Natural killer cell (primary cell): ENCODE measurements around the gene NRIP3. TPM values are rescaled to one million over a fixed set of nuclear protein-coding genes. Genes with fewer than 3 reads are reported as not detected.

Experiments used
- ATAC-seq, 3 donors: fragments of 150-1000 bp in 2 of 3; fragments of 200-7000 bp in 1 of 3; cut with Tn5 transposase; 1 replicate in 1 of 3; 2 replicates in 2 of 3; pipeline ENCODE4 v1.10.0; 2021; ENCODE audit warnings: mild to moderate bottlenecking in 2 of 3, moderate library complexity in 2 of 3
- DNase-seq, 2 donors: peaks; one replicate each; pipeline versions ENCODE4 v3.0.0 to v3.0.0-alpha.2; 2013 to 2021; ENCODE audit warnings: mixed read lengths in 1 of 2
- H3K27ac ChIP-seq: one replicate; pipeline ENCODE4 v1.5.1; 2013; ENCODE audit warnings: mild to moderate bottlenecking, low read length
- H3K27me3 ChIP-seq: one replicate; pipeline ENCODE4 v1.6.1; 2013; ENCODE audit warnings: low read length; ENCODE audit not compliant: control insufficient read depth, insufficient read depth
- H3K36me3 ChIP-seq: one replicate; pipeline ENCODE4 v1.6.1; 2013; ENCODE audit warnings: low read length; ENCODE audit not compliant: control insufficient read depth, insufficient read depth
- H3K4me1 ChIP-seq: one replicate; pipeline ENCODE4 v1.6.1; 2013; ENCODE audit warnings: low read length; ENCODE audit not compliant: control insufficient read depth, insufficient read depth
- H3K4me3 ChIP-seq: one replicate; pipeline ENCODE4 v1.5.1; 2013; ENCODE audit warnings: low read length
- H3K9me3 ChIP-seq: one replicate; pipeline ENCODE4 v1.6.1; 2013; ENCODE audit warnings: low read length; ENCODE audit not compliant: control insufficient read depth, insufficient read depth
- H3K27ac Mint-ChIP-seq, 2 donors: one replicate each; pipeline ENCODE4 v1.8.0; 2022; ENCODE audit warnings: mild to moderate bottlenecking in 2 of 2, mixed read lengths in 2 of 2, moderate library complexity in 1 of 2
- H3K27me3 Mint-ChIP-seq, 2 donors: one replicate each; pipeline ENCODE4 v1.8.0; 2022; ENCODE audit warnings: low read depth in 2 of 2, mixed read lengths in 2 of 2
- H3K36me3 Mint-ChIP-seq: one replicate; pipeline ENCODE4 v1.8.0; 2022; ENCODE audit warnings: mixed read lengths
- H3K4me1 Mint-ChIP-seq, 2 donors: one replicate each; pipeline ENCODE4 v1.8.0; 2022; ENCODE audit warnings: mixed read lengths in 2 of 2
- H3K4me3 Mint-ChIP-seq: one replicate; pipeline ENCODE4 v1.8.0; 2022; ENCODE audit warnings: mild to moderate bottlenecking, moderate library complexity, mixed read lengths
- H3K9me3 Mint-ChIP-seq, 2 donors: one replicate each; pipeline ENCODE4 v1.8.0; 2022; ENCODE audit warnings: mixed read lengths in 2 of 2
- WGBS: methylation state at CpG from one replicate; pipeline ENCODE4 v1.1.7; 2013; ENCODE audit warnings: missing lambda C conversion rate; ENCODE audit not compliant: insufficient coverage; 5-methylcytosine and 5-hydroxymethylcytosine counted together
- intact Hi-C: fragments of 100-400 bp; cut with micrococcal nuclease; formaldehyde crosslinking; loops from one replicate; pipeline ENCODE4 v1.14.2; 2022
- total RNA-seq, 4 donors: library from RNA; stranded (reverse); fragments of 120-200 nt in 1 of 4; gene quantifications; one replicate each; pipeline versions ENCODE4 v1.2.3 to v1.2.4, GENCODE V29; 2013 to 2022
- TF ChIP-seq, protein P1 (sequence below): fragments of 200-600 bp; IDR thresholded peaks from one replicate; pipeline ENCODE4 v1.8.0; 2022; ENCODE audit warnings: antibody characterized with exemption

Gene NRIP3
- total RNA-seq, 3 donors from 2014 or later (not counting 1 experiment from before 2014, with no cell fraction given), result 2.3 to 6.1 (median 4.6) TPM

DNA sequence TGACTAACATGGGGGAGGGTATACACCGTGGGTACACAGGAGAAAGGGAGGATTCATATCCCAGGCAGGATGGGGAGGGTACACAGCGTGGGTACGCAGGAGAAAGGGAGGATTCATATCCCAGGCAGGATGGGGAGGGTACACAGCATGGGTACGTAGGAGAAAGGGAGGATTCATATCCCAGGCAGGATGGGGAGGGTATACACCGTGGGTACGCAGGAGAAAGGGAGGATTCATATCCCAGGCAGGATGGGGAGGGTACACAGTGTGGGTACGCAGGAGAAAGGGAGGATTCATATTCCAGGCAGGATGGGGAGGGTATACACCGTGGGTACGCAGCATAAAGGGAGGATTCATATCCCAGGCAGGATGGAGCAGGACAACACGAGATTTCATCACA is 36.6 kb upstream of the NRIP3 start:
- no peak overlapping the region for H3K27ac ChIP-seq
- 88% methylated on average over 10 of the region's 10 CpGs for WGBS
- no peaks in the 10 kb centered on the region for H3K27me3 ChIP-seq
- H3K9me3 ChIP-seq, result no peaks in the 10 kb centered on the region
- no peaks in the 10 kb centered on the region for H3K36me3 ChIP-seq
- Mint-ChIP-seq H3K4me3 (no peak overlapping the region), H3K36me3 (no peaks in the 10 kb centered on the region), H3K9me3 (no peaks in the 10 kb centered on the region), H3K4me1 (no peaks in the 10 kb centered on the region), H3K27me3 (peaks cover 5 to 7% of the 10 kb centered on the region in 2 donors), H3K27ac (no peak overlapping the region)
- ATAC-seq (no peak), DNase-seq (no peak)
- no peaks in the 10 kb centered on the region for H3K4me1 ChIP-seq
- TF ChIP-seq, protein P1, sequence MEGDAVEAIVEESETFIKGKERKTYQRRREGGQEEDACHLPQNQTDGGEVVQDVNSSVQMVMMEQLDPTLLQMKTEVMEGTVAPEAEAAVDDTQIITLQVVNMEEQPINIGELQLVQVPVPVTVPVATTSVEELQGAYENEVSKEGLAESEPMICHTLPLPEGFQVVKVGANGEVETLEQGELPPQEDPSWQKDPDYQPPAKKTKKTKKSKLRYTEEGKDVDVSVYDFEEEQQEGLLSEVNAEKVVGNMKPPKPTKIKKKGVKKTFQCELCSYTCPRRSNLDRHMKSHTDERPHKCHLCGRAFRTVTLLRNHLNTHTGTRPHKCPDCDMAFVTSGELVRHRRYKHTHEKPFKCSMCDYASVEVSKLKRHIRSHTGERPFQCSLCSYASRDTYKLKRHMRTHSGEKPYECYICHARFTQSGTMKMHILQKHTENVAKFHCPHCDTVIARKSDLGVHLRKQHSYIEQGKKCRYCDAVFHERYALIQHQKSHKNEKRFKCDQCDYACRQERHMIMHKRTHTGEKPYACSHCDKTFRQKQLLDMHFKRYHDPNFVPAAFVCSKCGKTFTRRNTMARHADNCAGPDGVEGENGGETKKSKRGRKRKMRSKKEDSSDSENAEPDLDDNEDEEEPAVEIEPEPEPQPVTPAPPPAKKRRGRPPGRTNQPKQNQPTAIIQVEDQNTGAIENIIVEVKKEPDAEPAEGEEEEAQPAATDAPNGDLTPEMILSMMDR, result no peak
- intact Hi-C loops, result no loop called here
- H3K4me3 ChIP-seq, result no peak overlapping the region

GRCh38 chr11:9039863-9040262 is 36.1 kb upstream of the NRIP3 start:
- Mint-ChIP-seq H3K27ac (no peak overlapping the region), H3K4me3 (no peak overlapping the region), H3K9me3 (no peaks in the 10 kb centered on the region), H3K4me1 (no peaks in the 10 kb centered on the region), H3K36me3 (no peaks in the 10 kb centered on the region), H3K27me3 (peaks cover 4 to 12% of the 10 kb centered on the region in 2 donors)
- intact Hi-C loops, result no loop called here
- WGBS, result 95% methylated on average over 17 of the region's 19 CpGs
- Histone ChIP-seq H3K9me3 (no peaks in the 10 kb centered on the region), H3K4me3 (no peak overlapping the region), H3K27me3 (no peaks in the 10 kb centered on the region), H3K4me1 (no peaks in the 10 kb centered on the region), H3K36me3 (no peaks in the 10 kb centered on the region), H3K27ac (no peak overlapping the region)
- DNase-seq (no peak), ATAC-seq (no peak)
- TF ChIP-seq, protein P1, result no peak

DNA sequence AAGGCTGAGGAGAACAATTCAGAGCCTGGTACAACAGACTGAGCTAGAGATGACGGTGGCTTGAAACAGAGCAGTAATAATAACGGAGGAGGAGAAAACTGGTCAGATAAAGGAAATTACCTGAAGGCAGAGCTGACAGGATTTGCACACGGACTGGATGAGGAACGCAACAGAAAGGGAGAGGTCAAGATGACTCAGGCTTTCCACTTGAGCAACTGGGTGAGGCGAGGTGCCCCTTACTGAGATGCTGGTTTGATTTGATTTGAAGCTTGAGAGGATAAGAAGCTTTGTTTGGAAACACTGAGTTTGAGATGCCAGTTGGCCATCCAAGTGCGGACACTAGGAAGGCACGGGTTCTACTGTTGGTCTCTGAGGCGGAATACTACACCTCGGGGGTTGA is 35.4 kb upstream of the NRIP3 start:
- no peaks in the 10 kb centered on the region for H3K36me3 ChIP-seq
- WGBS, result 89% methylated on average over 9 of the region's 9 CpGs
- Mint-ChIP-seq H3K27me3 (peaks cover under 1 to 13% of the 10 kb centered on the region in 2 donors), H3K4me1 (no peaks in the 10 kb centered on the region), H3K9me3 (no peaks in the 10 kb centered on the region), H3K27ac (no peak overlapping the region), H3K4me3 (no peak overlapping the region), H3K36me3 (no peaks in the 10 kb centered on the region)
- TF ChIP-seq, protein P1, result no peak
- ATAC-seq, result no peak
- DNase-seq, result no peak
- no peak overlapping the region for H3K27ac ChIP-seq
- intact Hi-C loops, result no loop called here
- H3K4me3 ChIP-seq, result no peak overlapping the region
- no peaks in the 10 kb centered on the region for H3K27me3 ChIP-seq
- H3K9me3 ChIP-seq, result no peaks in the 10 kb centered on the region
- H3K4me1 ChIP-seq, result no peaks in the 10 kb centered on the region

DNA sequence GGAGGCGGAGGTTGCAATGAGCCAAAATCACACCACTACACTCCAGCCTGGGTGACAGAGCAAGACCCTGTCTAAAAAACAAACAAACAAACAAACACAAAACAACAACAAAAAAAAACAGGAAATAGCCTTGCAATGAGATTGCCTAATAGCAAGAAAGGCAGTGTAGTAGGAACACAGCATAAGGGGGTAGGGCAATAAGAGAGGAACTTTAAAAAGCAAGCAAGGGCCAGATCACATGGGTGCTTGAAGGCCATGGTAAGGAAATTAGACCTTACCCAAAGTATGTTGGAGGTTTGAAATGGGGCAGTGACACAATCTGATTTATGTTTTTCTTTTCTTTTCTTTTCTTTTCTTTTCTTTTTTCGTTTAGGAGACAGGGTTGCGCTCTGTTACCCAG is 34.7 kb upstream of the NRIP3 start:
- Mint-ChIP-seq H3K9me3 (no peaks in the 10 kb centered on the region), H3K27ac (no peak overlapping the region), H3K4me3 (no peak overlapping the region), H3K36me3 (no peaks in the 10 kb centered on the region), H3K4me1 (no peaks in the 10 kb centered on the region), H3K27me3 (peaks cover 3 to 13% of the 10 kb centered on the region in 2 donors)
- WGBS, result 84% methylated on average over 3 of the region's 3 CpGs
- H3K4me1 ChIP-seq, result no peaks in the 10 kb centered on the region
- intact Hi-C loops, result no loop called here
- TF ChIP-seq, protein P1, result no peak
- ATAC-seq (no peak), DNase-seq (no peak)
- H3K27me3 ChIP-seq, result no peaks in the 10 kb centered on the region
- no peaks in the 10 kb centered on the region for H3K9me3 ChIP-seq
- no peak overlapping the region for H3K27ac ChIP-seq
- H3K36me3 ChIP-seq, result no peaks in the 10 kb centered on the region
- H3K4me3 ChIP-seq, result no peak overlapping the region
